ENCODE data around the gene CIB2.

Gene CIB2

DNA sequence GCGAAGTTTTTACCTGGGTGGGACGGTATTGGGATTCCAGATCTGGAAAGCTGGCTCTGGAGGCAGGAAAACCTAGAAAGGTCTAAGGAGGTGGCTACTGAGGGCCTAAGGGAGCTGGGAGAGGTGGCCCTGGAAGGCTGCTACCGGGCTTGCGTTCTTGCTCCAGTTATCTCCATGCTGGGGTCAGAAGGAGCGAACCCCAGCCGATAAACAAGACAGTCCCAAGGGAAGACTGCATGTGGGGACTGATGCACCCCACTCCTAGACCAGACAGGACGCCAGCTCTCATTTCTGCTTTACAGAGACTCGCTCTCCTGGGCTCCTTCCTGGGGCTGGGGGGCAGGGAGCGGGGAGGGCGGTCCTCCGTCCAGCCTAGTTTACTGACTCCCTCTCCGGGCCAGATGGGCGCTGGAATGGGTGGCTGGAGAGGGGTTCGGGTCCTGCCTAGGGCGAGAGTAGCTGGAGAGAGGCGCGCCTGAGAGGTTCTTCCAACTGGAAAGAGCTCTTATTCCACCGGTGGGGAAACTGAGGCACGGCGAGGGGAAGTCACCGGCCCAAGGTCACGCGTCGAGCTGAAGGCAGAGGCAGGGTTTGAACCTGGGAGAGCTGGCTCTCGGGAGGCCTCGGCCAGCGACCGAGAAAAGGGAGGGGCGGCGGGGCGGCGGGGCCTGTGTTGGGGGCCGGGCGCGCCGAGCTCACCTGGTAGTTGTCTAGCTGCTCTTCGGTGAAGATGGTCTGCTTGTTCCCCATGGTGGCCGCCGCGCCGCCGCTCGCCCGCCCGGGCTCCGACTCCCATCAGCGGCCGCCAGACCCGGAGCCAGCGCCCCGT is 565 bp downstream of the CIB2 start:
- Histone ChIP-seq H3K4me1 (ENCODE audit: control insufficient read depth, insufficient read depth, low read length) (peaks cover 2% of the 10 kb centered on the region; the same call in 1 of the 2 replicates), H3K9me3 (ENCODE audit: control insufficient read depth, insufficient read depth, low read depth, low read length) (no peaks in the 10 kb centered on the region), H3K36me3 (ENCODE audit: control insufficient read depth in 2 of 2, insufficient read depth in 1 of 2, low read length in 2 of 2) (no peaks in the 10 kb centered on the region), H3K27ac (ENCODE audit: extremely low read depth, low read depth, low read length) (peak overlapping the region; percentile 85; the same call in 1 of the 2 replicates), H3K4me3 (ENCODE audit: low read depth, low read length) (peak overlapping the region; percentile 74)
- no peak for TF ChIP-seq ZNF530 (tag by site-specific recombination; IDR thresholded peaks at IDR 0.05; ENCODE audit: low read depth)
- TF ChIP-seq, protein P1, sequence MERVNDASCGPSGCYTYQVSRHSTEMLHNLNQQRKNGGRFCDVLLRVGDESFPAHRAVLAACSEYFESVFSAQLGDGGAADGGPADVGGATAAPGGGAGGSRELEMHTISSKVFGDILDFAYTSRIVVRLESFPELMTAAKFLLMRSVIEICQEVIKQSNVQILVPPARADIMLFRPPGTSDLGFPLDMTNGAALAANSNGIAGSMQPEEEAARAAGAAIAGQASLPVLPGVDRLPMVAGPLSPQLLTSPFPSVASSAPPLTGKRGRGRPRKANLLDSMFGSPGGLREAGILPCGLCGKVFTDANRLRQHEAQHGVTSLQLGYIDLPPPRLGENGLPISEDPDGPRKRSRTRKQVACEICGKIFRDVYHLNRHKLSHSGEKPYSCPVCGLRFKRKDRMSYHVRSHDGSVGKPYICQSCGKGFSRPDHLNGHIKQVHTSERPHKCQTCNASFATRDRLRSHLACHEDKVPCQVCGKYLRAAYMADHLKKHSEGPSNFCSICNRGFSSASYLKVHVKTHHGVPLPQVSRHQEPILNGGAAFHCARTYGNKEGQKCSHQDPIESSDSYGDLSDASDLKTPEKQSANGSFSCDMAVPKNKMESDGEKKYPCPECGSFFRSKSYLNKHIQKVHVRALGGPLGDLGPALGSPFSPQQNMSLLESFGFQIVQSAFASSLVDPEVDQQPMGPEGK (tag by site-specific recombination; IDR thresholded peaks at IDR 0.05), result 0 out of 2 replicates have a peak, but pooled peaks have one; percentile 21
- ChIA-PET CTCF (interaction anchor here (0.7 to 3.4 kb wide), 24 partner anchors 13 to 461 kb away, joined by 3 to 28 read pairs (median 4); partner anchors contain the start of gene ACSBG1), POLR2A (interaction anchor here (0.9 to 2.3 kb wide), 4 partner anchors 19 to 308 kb away, joined by 3 to 17 read pairs (median 5); partner anchors contain the start of genes IDH3A and SKIC8)

DNA sequence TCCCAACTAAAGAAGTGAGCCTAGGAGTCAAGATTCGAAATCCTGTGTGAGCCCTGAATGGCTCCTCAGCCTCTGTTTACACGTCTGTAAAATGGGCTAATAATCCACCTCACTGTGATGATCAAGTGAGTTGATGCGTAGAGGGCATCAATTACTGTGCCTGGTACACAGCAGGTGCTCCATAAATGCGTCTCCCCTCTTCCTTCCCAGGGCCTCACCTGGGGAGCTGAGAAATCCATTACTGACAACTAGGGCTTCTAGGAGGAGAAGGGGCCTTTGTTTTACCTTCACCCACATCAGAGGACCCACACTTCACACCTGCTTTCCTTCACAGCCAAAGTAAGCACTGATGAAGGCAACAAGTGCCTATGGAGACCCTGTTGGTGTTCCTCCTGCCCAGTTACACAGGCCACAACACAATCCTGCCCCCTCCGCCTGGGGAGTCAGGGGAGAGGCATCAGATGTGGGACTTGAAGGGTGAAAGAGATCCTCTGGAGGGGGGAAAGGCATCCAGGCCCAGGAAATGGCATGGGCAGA is 1.4 kb downstream of the CIB2 start:
- TF ChIP-seq SCRT1 (tag by site-specific recombination; IDR thresholded peaks at IDR 0.05; ENCODE audit: borderline replicate concordance) (peak; percentile 88), INSM2 (tag by site-specific recombination; IDR thresholded peaks at IDR 0.05) (no peak), ZNF16 (tag by site-specific recombination; IDR thresholded peaks at IDR 0.05; ENCODE audit: low read depth) (no peak), SCRT2 (tag by site-specific recombination; IDR thresholded peaks at IDR 0.05) (peak; percentile 93), ZNF560 (tag by site-specific recombination; IDR thresholded peaks at IDR 0.05; ENCODE audit: borderline replicate concordance) (no peak), ZNF146 (tag by site-specific recombination; IDR thresholded peaks at IDR 0.05) (no peak)
- TF ChIP-seq, protein P2, sequence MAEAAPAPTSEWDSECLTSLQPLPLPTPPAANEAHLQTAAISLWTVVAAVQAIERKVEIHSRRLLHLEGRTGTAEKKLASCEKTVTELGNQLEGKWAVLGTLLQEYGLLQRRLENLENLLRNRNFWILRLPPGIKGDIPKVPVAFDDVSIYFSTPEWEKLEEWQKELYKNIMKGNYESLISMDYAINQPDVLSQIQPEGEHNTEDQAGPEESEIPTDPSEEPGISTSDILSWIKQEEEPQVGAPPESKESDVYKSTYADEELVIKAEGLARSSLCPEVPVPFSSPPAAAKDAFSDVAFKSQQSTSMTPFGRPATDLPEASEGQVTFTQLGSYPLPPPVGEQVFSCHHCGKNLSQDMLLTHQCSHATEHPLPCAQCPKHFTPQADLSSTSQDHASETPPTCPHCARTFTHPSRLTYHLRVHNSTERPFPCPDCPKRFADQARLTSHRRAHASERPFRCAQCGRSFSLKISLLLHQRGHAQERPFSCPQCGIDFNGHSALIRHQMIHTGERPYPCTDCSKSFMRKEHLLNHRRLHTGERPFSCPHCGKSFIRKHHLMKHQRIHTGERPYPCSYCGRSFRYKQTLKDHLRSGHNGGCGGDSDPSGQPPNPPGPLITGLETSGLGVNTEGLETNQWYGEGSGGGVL (tag by site-specific recombination; IDR thresholded peaks at IDR 0.05), result peak; percentile 74
- POLR2A ChIA-PET, result interaction anchor here (2.3 kb wide), 1 partner anchor 20 kb away, joined by 17 read pairs; the partner anchor contains the start of gene IDH3A
- CTCF ChIA-PET, result interaction anchor here (0.9 to 3.2 kb wide), 10 partner anchors 12 to 170 kb away, joined by 3 to 22 read pairs (median 6); no protein-coding TSS in a partner anchor
- Histone ChIP-seq H3K4me1 (ENCODE audit: control insufficient read depth, insufficient read depth, low read length) (peaks cover 2% of the 10 kb centered on the region; the same call in 1 of the 2 replicates), H3K36me3 (ENCODE audit: control insufficient read depth in 2 of 2, insufficient read depth in 1 of 2, low read length in 2 of 2) (no peaks in the 10 kb centered on the region), H3K4me3 (ENCODE audit: low read depth, low read length) (no peak overlapping the region), H3K27ac (ENCODE audit: extremely low read depth, low read depth, low read length) (no peak overlapping the region), H3K9me3 (ENCODE audit: control insufficient read depth, insufficient read depth, low read depth, low read length) (no peaks in the 10 kb centered on the region)

DNA sequence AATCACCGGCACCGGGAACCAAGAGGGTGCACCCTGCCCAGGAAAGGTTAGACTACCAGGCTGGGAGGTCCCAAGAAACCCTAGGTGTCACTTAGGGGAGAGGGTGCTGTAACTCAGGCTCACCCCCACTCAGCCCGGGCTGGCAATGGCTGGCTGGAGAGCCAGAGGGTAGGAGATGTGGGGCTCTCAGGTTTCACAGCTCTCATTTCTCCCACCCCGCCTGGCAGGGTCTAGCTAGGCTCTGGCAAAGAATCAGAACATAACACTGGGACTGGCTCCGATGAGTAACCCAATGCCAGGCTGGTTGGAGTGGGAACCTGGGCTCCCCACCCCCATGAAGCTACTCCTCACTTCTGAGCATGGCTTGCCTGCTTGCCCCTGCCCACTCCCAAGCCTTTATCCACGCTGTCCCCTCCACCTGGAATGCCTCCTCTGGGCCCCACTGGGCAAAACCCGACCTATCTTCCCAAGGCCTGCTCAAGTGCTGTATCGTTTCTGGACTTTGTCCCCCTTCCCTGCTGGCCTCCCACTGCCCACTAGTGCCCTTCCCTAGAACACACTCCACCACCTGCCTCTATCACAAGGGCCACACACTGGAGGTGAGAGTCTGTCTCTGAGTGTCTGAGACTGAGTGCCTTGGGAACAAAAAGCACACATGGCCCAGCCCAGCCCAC is 2.0 kb downstream of the CIB2 start:
- peaks cover 2% of the 10 kb centered on the region; the same call in 1 of the 2 replicates for H3K4me1 ChIP-seq (ENCODE audit: control insufficient read depth, insufficient read depth, low read length)
- H3K9me3 ChIP-seq (ENCODE audit: control insufficient read depth, insufficient read depth, low read depth, low read length), result no peaks in the 10 kb centered on the region
- ChIA-PET POLR2A (no interaction called here), CTCF (interaction anchor here (0.6 to 3.2 kb wide), 8 partner anchors 11 to 220 kb away, joined by 3 to 22 read pairs (median 4); no protein-coding TSS in a partner anchor)
- no peaks in the 10 kb centered on the region for H3K36me3 ChIP-seq (ENCODE audit: control insufficient read depth in 2 of 2, insufficient read depth in 1 of 2, low read length in 2 of 2)
- H3K4me3 ChIP-seq (ENCODE audit: low read depth, low read length), result no peak overlapping the region
- H3K27ac ChIP-seq (ENCODE audit: extremely low read depth, low read depth, low read length), result no peak overlapping the region
- 0 out of 2 replicates have a peak, but pooled peaks have one; percentile 45 for TF ChIP-seq ZNF692 (tag by site-specific recombination; IDR thresholded peaks at IDR 0.05)
- no peak for TF ChIP-seq ZNF223 (tag by site-specific recombination; IDR thresholded peaks at IDR 0.05)
- TF ChIP-seq ZNF76 (tag by site-specific recombination; IDR thresholded peaks at IDR 0.05; ENCODE audit: borderline replicate concordance, low read depth), result no peak
- TF ChIP-seq ZNF785 (tag by site-specific recombination; IDR thresholded peaks at IDR 0.05), result no peak
- TF ChIP-seq ZNF707 (tag by site-specific recombination; IDR thresholded peaks at IDR 0.05), result no peak
- TF ChIP-seq ZNF175 (tag by site-specific recombination; IDR thresholded peaks at IDR 0.05), result no peak
- TF ChIP-seq ZNF645 (tag by site-specific recombination; IDR thresholded peaks at IDR 0.05), result no peak
- TF ChIP-seq ZFHX2 (tag by site-specific recombination; conservative IDR thresholded peaks at IDR 0.05), result peak; percentile 12; the same call in 1 of the 2 replicates
